DMS114 treated with DMSO at 0.1 percent for 48 hours (cell line): ENCODE measurements around the gene ERN1.
A peak's percentile ranks its signal among the peaks of the same experiment; 100 is the strongest.
"Not testable (repeated sequence)": the region's sequence is repeated elsewhere in the genome, so short reads cannot be mapped to it uniquely, and the experiment has no call there.

Experiments used
- DNase-seq: peaks from one replicate; lab custom pipeline; 2025; ENCODE audit not compliant: unreplicated experiment; lab: John Stamatoyannopoulos, UW

ERN1 gene

GRCh38 chr17:64138441-64138840 lies 8.5 kb upstream of the ERN1 start:
- DNase-seq, result no peak

- DNase-seq, result no peak
These were observed 5.1 kb upstream of the ERN1 start for GRCh38 chr17:64135000-64135399.

GRCh38 chr17:64134216-64134970 lies 4.4 kb upstream of the ERN1 start:
- DNase-seq, result no peak

- peak; percentile 79 for DNase-seq
These were observed 3.7 kb upstream of the ERN1 start for GRCh38 chr17:64133546-64134215.

- no peak for DNase-seq
These were observed 1.8 kb upstream of the ERN1 start for GRCh38 chr17:64131606-64132270.

- DNase-seq, result no peak
These were observed 636 bp upstream of the ERN1 start for GRCh38 chr17:64130559-64131001.

GRCh38 chr17:64129515-64129764 lies 504 bp downstream of the ERN1 start:
- no peak for DNase-seq

GRCh38 chr17:64128787-64129514 lies 993 bp downstream of the ERN1 start:
- DNase-seq, result no peak

- no peak for DNase-seq
These were observed 3.0 kb downstream of the ERN1 start for GRCh38 chr17:64126918-64127317.

GRCh38 chr17:64125937-64126336 lies 4.0 kb downstream of the ERN1 start:
- DNase-seq, result no peak

GRCh38 chr17:64124609-64125008 lies 5.3 kb downstream of the ERN1 start:
- DNase-seq, result no peak

GRCh38 chr17:64123114-64123513 lies 6.8 kb downstream of the ERN1 start:
- no peak for DNase-seq

- DNase-seq, result not testable (repeated sequence)
These were observed 8.8 kb downstream of the ERN1 start for GRCh38 chr17:64120972-64121786.

- DNase-seq, result no peak
These were observed 9.7 kb downstream of the ERN1 start for GRCh38 chr17:64120159-64120810.

- no peak for DNase-seq
These were observed 11.7 kb downstream of the ERN1 start for GRCh38 chr17:64117981-64118979.

- no peak for DNase-seq
These were observed 14.0 kb downstream of the ERN1 start for GRCh38 chr17:64115822-64116534.

GRCh38 chr17:64115043-64115698 lies 14.8 kb downstream of the ERN1 start:
- no peak for DNase-seq

GRCh38 chr17:64113006-64113405 lies 16.9 kb downstream of the ERN1 start:
- no peak for DNase-seq
